Chondrocyte (in vitro differentiated cells): ENCODE results near the gene TBC1D8. TPM values are rescaled to one million over a fixed set of nuclear protein-coding genes. Genes with fewer than 3 reads are reported as not detected.
A peak's percentile ranks its signal among the peaks of the same experiment; 100 is the strongest.

ENCODE experiments used
- DNase-seq: peaks from one replicate; pipeline ENCODE4 v3.0.0; 2021; ENCODE audit warnings: mixed read lengths, low spot score
- H3K27ac Mint-ChIP-seq: one replicate; pipeline ENCODE4 v1.8.0; 2021; ENCODE audit warnings: mild to moderate bottlenecking, moderate library complexity, mixed read lengths; ENCODE audit not compliant: unreplicated experiment
- H3K27me3 Mint-ChIP-seq: 2 replicates; pipeline ENCODE4 v1.8.0; 2021; ENCODE audit warnings: low read depth, mixed read lengths
- H3K36me3 Mint-ChIP-seq: 2 replicates; pipeline ENCODE4 v1.8.0; 2021; ENCODE audit warnings: low read depth, mixed read lengths
- H3K4me1 Mint-ChIP-seq: 2 replicates; pipeline ENCODE4 v1.8.0; 2021; ENCODE audit warnings: low read depth, mild to moderate bottlenecking, mixed read lengths
- H3K4me3 Mint-ChIP-seq: one replicate; pipeline ENCODE4 v1.8.0; 2021; ENCODE audit warnings: mild to moderate bottlenecking, moderate library complexity, mixed read lengths; ENCODE audit not compliant: unreplicated experiment
- H3K9me3 Mint-ChIP-seq: 2 replicates; pipeline ENCODE4 v1.8.0; 2021; ENCODE audit warnings: low read depth, mixed read lengths
- total RNA-seq: library from RNA; stranded (reverse); gene quantifications from 3 replicates; pipeline ENCODE4 v1.2.1, GENCODE V29; 2021
- TF ChIP-seq, protein P1 (sequence below): fragments of 200-600 bp; sonication (generic); IDR thresholded peaks from 2 replicates; pipeline ENCODE4 v1.5.0; 2021; ENCODE audit warnings: antibody characterized with exemption, mild to moderate bottlenecking, moderate library complexity

Gene TBC1D8
- total RNA-seq, 1 donor from 2014 or later = 8.2 TPM

DNA sequence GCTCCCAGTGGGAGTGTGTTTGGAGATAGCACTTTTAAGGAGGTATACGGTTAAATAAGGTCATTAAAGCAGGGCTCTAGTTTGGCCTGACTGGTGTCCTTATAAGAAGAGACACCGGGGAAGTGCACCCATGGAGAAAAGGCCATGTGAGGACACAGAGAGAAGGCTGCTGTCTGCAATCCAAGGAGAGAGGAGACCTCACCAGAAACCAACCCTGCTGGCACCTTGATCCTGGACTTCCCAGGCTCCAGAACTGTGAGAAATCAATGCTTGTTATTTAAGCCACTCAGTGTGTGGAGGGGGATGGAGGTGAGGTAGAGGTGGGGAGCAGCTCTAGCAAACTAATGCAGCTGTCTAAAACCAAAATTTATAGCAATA lies 87.1 kb downstream of the TBC1D8 start:
- no peak for DNase-seq
- H3K9me3 Mint-ChIP-seq = no peaks in the 10 kb centered on the region
- no peaks in the 10 kb centered on the region for H3K36me3 Mint-ChIP-seq
- no peaks in the 10 kb centered on the region for H3K27me3 Mint-ChIP-seq
- TF ChIP-seq, protein P1, sequence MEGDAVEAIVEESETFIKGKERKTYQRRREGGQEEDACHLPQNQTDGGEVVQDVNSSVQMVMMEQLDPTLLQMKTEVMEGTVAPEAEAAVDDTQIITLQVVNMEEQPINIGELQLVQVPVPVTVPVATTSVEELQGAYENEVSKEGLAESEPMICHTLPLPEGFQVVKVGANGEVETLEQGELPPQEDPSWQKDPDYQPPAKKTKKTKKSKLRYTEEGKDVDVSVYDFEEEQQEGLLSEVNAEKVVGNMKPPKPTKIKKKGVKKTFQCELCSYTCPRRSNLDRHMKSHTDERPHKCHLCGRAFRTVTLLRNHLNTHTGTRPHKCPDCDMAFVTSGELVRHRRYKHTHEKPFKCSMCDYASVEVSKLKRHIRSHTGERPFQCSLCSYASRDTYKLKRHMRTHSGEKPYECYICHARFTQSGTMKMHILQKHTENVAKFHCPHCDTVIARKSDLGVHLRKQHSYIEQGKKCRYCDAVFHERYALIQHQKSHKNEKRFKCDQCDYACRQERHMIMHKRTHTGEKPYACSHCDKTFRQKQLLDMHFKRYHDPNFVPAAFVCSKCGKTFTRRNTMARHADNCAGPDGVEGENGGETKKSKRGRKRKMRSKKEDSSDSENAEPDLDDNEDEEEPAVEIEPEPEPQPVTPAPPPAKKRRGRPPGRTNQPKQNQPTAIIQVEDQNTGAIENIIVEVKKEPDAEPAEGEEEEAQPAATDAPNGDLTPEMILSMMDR = no peak
- H3K4me1 Mint-ChIP-seq = peaks cover 50% of the 10 kb centered on the region
- H3K4me3 Mint-ChIP-seq = peak overlapping the region; percentile 7
- peak overlapping the region; percentile 71 for H3K27ac Mint-ChIP-seq

DNA sequence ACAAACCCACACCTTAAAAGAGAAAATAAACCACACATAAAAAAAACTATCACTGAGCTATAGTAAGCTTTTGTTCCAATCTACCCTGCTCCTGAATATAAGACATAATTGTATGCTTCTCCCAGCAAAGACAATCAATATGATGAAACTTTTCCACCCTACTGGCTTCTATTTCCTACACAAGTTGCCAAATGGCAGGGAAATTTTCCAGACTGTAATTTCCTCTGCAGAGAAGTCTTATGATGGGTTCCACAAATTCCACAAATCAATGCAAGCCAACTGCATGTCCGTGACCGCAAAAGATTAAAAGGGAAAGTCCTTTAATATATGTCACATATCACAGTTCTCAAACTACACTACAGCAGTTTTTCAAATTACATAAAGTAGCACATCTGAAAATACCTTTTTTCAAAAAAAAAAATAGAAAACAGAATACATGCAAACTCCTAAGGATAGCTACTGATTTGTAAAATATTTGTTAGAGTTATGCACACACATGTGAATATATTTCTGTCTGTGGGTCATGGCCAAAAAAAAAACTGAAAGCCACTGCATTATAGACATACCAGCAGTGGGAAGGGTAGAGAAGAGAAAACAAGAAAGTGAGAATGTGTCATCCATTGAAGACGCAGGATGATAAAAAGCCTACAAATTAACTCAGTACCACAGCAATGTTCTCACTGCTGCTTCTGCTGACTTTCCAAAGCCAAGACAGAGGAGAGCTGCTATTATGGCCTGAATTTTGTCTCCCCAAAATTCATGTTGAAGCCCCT lies 87.6 kb downstream of the TBC1D8 start:
- Mint-ChIP-seq H3K27ac (peak overlapping the region; percentile 71), H3K4me3 (peak overlapping the region; percentile 7), H3K9me3 (no peaks in the 10 kb centered on the region), H3K36me3 (no peaks in the 10 kb centered on the region), H3K27me3 (no peaks in the 10 kb centered on the region), H3K4me1 (peaks cover 50% of the 10 kb centered on the region)
- DNase-seq = no peak
- TF ChIP-seq, protein P1 = no peak

DNA sequence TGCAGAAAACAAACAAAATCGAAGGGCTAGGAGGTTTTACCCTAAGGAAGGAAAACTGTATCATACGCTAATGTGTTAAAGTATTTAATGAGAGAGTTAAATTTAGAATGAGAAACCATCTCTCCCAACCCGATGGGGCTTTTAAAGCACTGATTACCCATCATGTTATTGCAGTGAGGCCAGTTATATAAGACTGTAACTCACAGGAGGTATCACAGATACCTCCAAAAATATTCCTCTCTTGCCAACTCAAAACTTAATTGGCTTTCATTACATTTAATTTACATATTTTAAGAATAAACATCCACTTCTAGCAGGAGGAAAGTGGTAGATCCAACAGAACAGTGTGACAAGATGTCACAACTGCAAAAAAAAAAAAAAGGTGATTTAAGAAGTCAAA lies 92.8 kb downstream of the TBC1D8 start:
- Mint-ChIP-seq H3K4me3 (no peak overlapping the region), H3K36me3 (no peaks in the 10 kb centered on the region), H3K27me3 (no peaks in the 10 kb centered on the region), H3K4me1 (peaks cover 30% of the 10 kb centered on the region), H3K27ac (no peak overlapping the region), H3K9me3 (no peaks in the 10 kb centered on the region)
- TF ChIP-seq, protein P1 = no peak
- no peak for DNase-seq

DNA sequence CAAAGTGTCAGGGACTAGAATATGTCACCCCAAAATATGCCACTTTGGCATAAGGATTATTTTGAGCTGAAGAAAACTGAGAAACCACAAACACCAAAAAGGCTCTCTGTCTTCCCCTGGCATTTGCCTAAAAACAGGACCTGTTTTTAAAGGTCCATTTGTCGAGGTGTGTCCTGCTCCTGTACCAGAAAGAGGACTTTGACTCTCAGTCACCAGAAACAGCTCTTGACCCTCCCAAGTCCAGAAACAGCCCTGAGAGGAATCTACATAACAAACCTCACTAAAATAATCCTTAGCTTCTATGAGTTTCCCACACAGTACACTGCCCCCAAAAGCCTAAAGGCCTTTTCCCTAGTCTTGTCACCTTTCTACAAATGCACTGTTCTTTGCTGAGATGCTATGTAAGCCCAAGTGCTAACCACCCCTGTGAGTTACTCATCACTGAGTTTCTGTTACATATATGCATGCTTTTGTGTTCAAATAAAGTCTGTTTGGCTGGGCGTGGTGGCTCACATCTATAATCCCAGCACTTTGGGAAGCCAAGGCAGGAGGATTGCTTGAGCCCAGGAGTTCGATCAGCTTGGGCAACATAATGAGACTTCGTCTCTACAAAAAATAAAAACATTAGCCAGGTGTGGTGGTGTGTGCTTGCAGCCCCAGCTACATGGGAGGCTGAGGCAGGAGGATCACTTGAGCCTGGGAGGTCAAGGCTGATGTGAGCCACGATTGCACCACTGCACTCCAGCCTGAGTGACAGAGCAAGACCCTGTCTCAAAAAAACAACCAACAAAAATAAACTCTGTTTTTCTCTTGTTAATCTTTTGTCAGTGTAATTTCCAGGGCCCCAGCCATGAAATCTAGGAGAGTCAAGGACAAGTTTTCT lies 93.9 kb downstream of the TBC1D8 start:
- peaks cover 22% of the 10 kb centered on the region for H3K4me1 Mint-ChIP-seq
- no peaks in the 10 kb centered on the region for H3K9me3 Mint-ChIP-seq
- no peak overlapping the region for H3K4me3 Mint-ChIP-seq
- no peak for DNase-seq
- H3K27ac Mint-ChIP-seq = no peak overlapping the region
- no peaks in the 10 kb centered on the region for H3K27me3 Mint-ChIP-seq
- TF ChIP-seq, protein P1 = no peak
- H3K36me3 Mint-ChIP-seq = no peaks in the 10 kb centered on the region

DNA sequence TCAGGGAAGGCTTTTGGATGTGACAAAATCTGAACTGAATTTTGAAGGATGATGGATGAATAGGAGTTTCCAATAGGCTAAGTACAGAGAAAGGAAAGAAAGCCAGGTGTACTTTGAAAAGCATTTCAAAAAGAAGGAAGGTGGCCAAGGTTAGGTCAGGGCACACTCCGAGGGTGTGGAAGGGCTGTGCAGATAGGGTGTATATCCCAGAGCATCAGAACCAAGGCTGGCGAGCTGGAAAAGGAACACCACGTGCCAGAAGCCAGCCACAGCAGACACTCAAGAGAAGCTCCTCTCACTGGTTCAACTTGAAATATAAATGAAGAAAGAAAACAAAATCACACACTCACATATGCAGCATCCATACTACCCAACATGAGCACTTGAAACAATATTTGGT lies 98.1 kb downstream of the TBC1D8 start:
- Mint-ChIP-seq H3K4me3 (no peak overlapping the region), H3K27me3 (no peaks in the 10 kb centered on the region), H3K9me3 (no peaks in the 10 kb centered on the region), H3K36me3 (peaks cover 5% of the 10 kb centered on the region), H3K27ac (no peak overlapping the region), H3K4me1 (no peaks in the 10 kb centered on the region)
- TF ChIP-seq, protein P1 = no peak
- DNase-seq = no peak
